OCI-LY7 (cell line): Measurements from ENCODE around the gene RNF167. TPM values are rescaled to one million over a fixed set of nuclear protein-coding genes. Genes with fewer than 3 reads are reported as not detected.

Source experiments
- BruUV-seq: library from RNA; stranded (reverse); fragments of 400-500 nt; replicated peaks from 2 replicates; lab custom pipeline; 2021; lab: Mats Ljungman, UMichigan
- CTCF ChIA-PET: fragments of 300-600 bp; sonication (Branson Sonifier 250); formaldehyde crosslinking; loops from one replicate; lab custom pipeline; 2022; ENCODE audit warnings: antibody characterized with exemption; ENCODE audit not compliant: unreplicated experiment; lab: Charles Lee
- POLR2A ChIA-PET: fragments of 300-600 bp; sonication (Branson Sonifier 250); formaldehyde crosslinking; loops from one replicate; lab custom pipeline; 2022; ENCODE audit warnings: antibody characterized with exemption; lab: Charles Lee
- DNase-seq: peaks from one replicate; pipeline ENCODE4 v3.0.0-alpha.2; 2015; ENCODE audit warnings: low spot score
- H2AFZ ChIP-seq: fragments of 200-600 bp; sonication (generic), shearing (Covaris generic); 2 replicates; pipeline ENCODE4 v1.6.1; 2014; ENCODE audit warnings: mild to moderate bottlenecking, antibody characterized with exemption, low read length, moderate library complexity
- H3K27ac ChIP-seq: fragments of 200-600 bp; sonication (generic); 2 replicates; pipeline ENCODE4 v1.5.1; 2014; ENCODE audit warnings: mixed run types, low read depth, mild to moderate bottlenecking, moderate library complexity, low read length, inconsistent platforms; ENCODE audit not compliant: poor library complexity, severe bottlenecking
- H3K36me3 ChIP-seq: fragments of 200-600 bp; sonication (generic); 2 replicates; pipeline ENCODE4 v1.6.1; 2014; ENCODE audit warnings: mild to moderate bottlenecking, antibody characterized with exemption, low read length, moderate library complexity, mixed read lengths; ENCODE audit not compliant: insufficient read depth
- H3K4me1 ChIP-seq: fragments of 200-600 bp; sonication (generic); 2 replicates; pipeline ENCODE4 v1.5.1; 2014; ENCODE audit warnings: mild to moderate bottlenecking, low read length; ENCODE audit not compliant: insufficient read depth, poor library complexity, severe bottlenecking
- H3K4me2 ChIP-seq: fragments of 200-600 bp; sonication (generic); 2 replicates; pipeline ENCODE4 v1.6.1; 2014; ENCODE audit warnings: mild to moderate bottlenecking, low read length
- H3K4me3 ChIP-seq: fragments of 200-600 bp; sonication (generic); 2 replicates; pipeline ENCODE4 v1.5.1; 2014; ENCODE audit warnings: mild to moderate bottlenecking, low read depth, low read length; ENCODE audit not compliant: poor library complexity, severe bottlenecking
- H3K79me2 ChIP-seq: fragments of 200-600 bp; sonication (generic); 2 replicates; pipeline ENCODE4 v1.6.1; 2016; ENCODE audit warnings: low read depth, mild to moderate bottlenecking, low read length, moderate library complexity, mixed read lengths; ENCODE audit not compliant: insufficient read depth
- H3K9me2 ChIP-seq: fragments of 200-600 bp; sonication (generic); 2 replicates; pipeline ENCODE4 v1.6.1; 2016; ENCODE audit warnings: mild to moderate bottlenecking, low read length, mixed read lengths; ENCODE audit not compliant: insufficient read depth
- H3K9me3 ChIP-seq: fragments of 200-600 bp; sonication (generic); 2 replicates; pipeline ENCODE4 v1.6.1; 2014; ENCODE audit warnings: mild to moderate bottlenecking, mixed run types, low read length, mixed read lengths
- H4K20me1 ChIP-seq: fragments of 200-600 bp; sonication (generic); 2 replicates; pipeline ENCODE4 v1.6.1; 2014; ENCODE audit warnings: mild to moderate bottlenecking, antibody characterized with exemption, low read length, moderate library complexity, mixed read lengths; ENCODE audit not compliant: insufficient read depth
- CTCF ChIP-seq: fragments of 200-600 bp; sonication (generic); conservative IDR thresholded peaks from 2 replicates; pipeline ENCODE4 v1.5.1; 2014; ENCODE audit warnings: mild to moderate bottlenecking, antibody characterized with exemption, low read length, moderate library complexity, mixed read lengths
- EZH2phosphoT487 ChIP-seq: fragments of 200-600 bp; sonication (generic); IDR thresholded peaks from 2 replicates; pipeline ENCODE4 v1.6.1; 2018; ENCODE audit warnings: low read depth, borderline replicate concordance, mild to moderate bottlenecking, mixed run types, antibody characterized with exemption, low read length, moderate library complexity, mixed read lengths
- intact Hi-C: fragments of 100-400 bp; cut with micrococcal nuclease; formaldehyde crosslinking; loops from one replicate; pipeline ENCODE4 v1.10.0; 2022; ENCODE audit not compliant: unreplicated experiment
- total RNA-seq, 2 experiments: library from RNA; depleted of rRNA in 1 of 2; stranded (reverse); fragments of >200 nt in 1 of 2; shearing (Covaris generic) in 1 of 2; gene quantifications; 2 replicates each; pipeline ENCODE4 v1.2.3, GENCODE V29; 2014 to 2022

The RNF167 gene
- total RNA-seq, 2 experiments from 2014 or later, result 46.5 to 124 TPM

GRCh38 chr17:4945944-4946280 lies 5.8 kb downstream of the RNF167 start:
- Histone ChIP-seq H3K79me2 (peaks cover 69% of the 10 kb centered on the region), H3K27ac (peak overlapping the region; percentile 99), H2AFZ (no peak overlapping the region), H4K20me1 (peaks cover 19% of the 10 kb centered on the region), H3K9me3 (no peaks in the 10 kb centered on the region), H3K36me3 (peaks cover 73% of the 10 kb centered on the region), H3K4me3 (peak overlapping the region; percentile 100), H3K9me2 (no peaks in the 10 kb centered on the region), H3K4me2 (peak overlapping the region; percentile 97), H3K4me1 (peaks cover 66% of the 10 kb centered on the region)
- POLR2A ChIA-PET, result interaction anchor here (1.5 kb wide), 1 partner anchor 41 kb away, joined by 3 read pairs; no protein-coding TSS in a partner anchor
- TF ChIP-seq CTCF (no peak), EZH2phosphoT487 (no peak)
- no TSS peak for BruUV-seq
- CTCF ChIA-PET, result no interaction called here
- intact Hi-C loops, result loop anchor here (10.0 kb wide), 1 partner anchor 249 kb away; the partner anchor contains the start of gene ZNF594
- no peak for DNase-seq

- TF ChIP-seq CTCF, result no peak
- TF ChIP-seq EZH2phosphoT487, result no peak
- peak; percentile 23 for DNase-seq
- H3K9me3 ChIP-seq, result no peaks in the 10 kb centered on the region
- H3K4me3 ChIP-seq, result peak overlapping the region; percentile 100
- TSS peak; percentile 90 for BruUV-seq
- H3K4me2 ChIP-seq, result peak overlapping the region; percentile 97
- H3K27ac ChIP-seq, result peak overlapping the region; percentile 99
- no peak overlapping the region for H2AFZ ChIP-seq
- POLR2A ChIA-PET, result interaction anchor here (0.7 to 1.5 kb wide), 3 partner anchors 21 to 157 kb away, joined by 3 to 4 read pairs (median 3); partner anchors contain the start of gene SPAG7
- CTCF ChIA-PET, result no interaction called here
- no peaks in the 10 kb centered on the region for H3K9me2 ChIP-seq
- peaks cover 68% of the 10 kb centered on the region for H3K36me3 ChIP-seq
- peaks cover 19% of the 10 kb centered on the region for H4K20me1 ChIP-seq
- H3K79me2 ChIP-seq, result peaks cover 64% of the 10 kb centered on the region
- intact Hi-C loops, result loop anchor here (10.0 kb wide), 1 partner anchor 248 kb away; the partner anchor contains the start of gene ZNF594
- peaks cover 68% of the 10 kb centered on the region for H3K4me1 ChIP-seq
Measured at GRCh38 chr17:4946312-4946976, 6.4 kb downstream of the RNF167 start.

- no peak for DNase-seq
- intact Hi-C loops, result loop anchor here (10.0 kb wide), 1 partner anchor 248 kb away; the partner anchor contains the start of gene ZNF594
Measured at GRCh38 chr17:4947010-4947410, 6.9 kb downstream of the RNF167 start.

More at GRCh38 chr17:4947010-4947410, 6.9 kb downstream of the RNF167 start:
- ChIA-PET POLR2A (interaction anchor here (0.7 to 1.5 kb wide), 3 partner anchors 20 to 157 kb away, joined by 3 to 4 read pairs (median 3); partner anchors contain the start of gene SPAG7), CTCF (no interaction called here)
- BruUV-seq, result no TSS peak
- no peaks in the 10 kb centered on the region for H3K9me2 ChIP-seq
- H3K9me3 ChIP-seq, result no peaks in the 10 kb centered on the region
- H3K4me1 ChIP-seq, result peaks cover 68% of the 10 kb centered on the region
- H3K4me2 ChIP-seq, result peak overlapping the region; percentile 97
- H4K20me1 ChIP-seq, result peaks cover 19% of the 10 kb centered on the region
- peaks cover 62% of the 10 kb centered on the region for H3K36me3 ChIP-seq
- H3K79me2 ChIP-seq, result peaks cover 58% of the 10 kb centered on the region
- TF ChIP-seq CTCF (no peak), EZH2phosphoT487 (no peak)
- H2AFZ ChIP-seq, result no peak overlapping the region
- peak overlapping the region; percentile 99 for H3K27ac ChIP-seq
- H3K4me3 ChIP-seq, result peak overlapping the region; percentile 100
